Measurements from ENCODE around the gene HSP90B1. TPM values are rescaled to one million over a fixed set of nuclear protein-coding genes. Genes with fewer than 3 reads are reported as not detected.

HSP90B1 gene
- total RNA-seq, 1 experiment from 2014 or later, result 857 TPM

DNA sequence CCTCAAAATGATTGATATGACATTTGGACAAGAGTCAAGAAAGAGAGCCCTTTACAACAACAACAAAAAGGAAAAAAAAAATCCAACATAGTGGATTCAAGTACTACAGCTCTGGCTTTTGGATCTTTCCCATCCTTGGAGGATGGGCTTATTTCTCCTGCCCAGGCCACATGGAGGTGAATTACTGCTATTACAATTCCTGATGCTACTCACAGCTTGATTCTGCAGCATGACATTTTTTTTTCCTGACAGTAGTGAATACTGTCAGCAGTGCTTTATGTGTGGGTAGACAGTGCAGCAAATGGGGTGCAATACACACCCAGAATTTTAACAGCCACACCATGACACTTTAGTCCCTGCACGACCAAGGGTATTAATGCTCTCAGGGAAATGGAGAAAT lies 42.5 kb upstream of the HSP90B1 start:
- Mint-ChIP-seq H3K4me3 (ENCODE audit: unreplicated experiment) (no peak overlapping the region), H3K9me3 (ENCODE audit: unreplicated experiment) (no peaks in the 10 kb centered on the region), H3K4me1 (ENCODE audit: low read depth, unreplicated experiment) (no peaks in the 10 kb centered on the region), H3K36me3 (ENCODE audit: insufficient read depth, unreplicated experiment) (no peaks in the 10 kb centered on the region), H3K27ac (ENCODE audit: unreplicated experiment) (no peak overlapping the region), H3K27me3 (ENCODE audit: insufficient read depth, unreplicated experiment) (no peaks in the 10 kb centered on the region)
- Histone ChIP-seq H3K36me3 (ENCODE audit: control insufficient read depth, insufficient read depth, low read length) (no peaks in the 10 kb centered on the region), H3K4me3 (ENCODE audit: low read depth, low read length) (no peak overlapping the region), H3K27me3 (replicated peaks; ENCODE audit: control insufficient read depth, insufficient read depth, low read length) (no peaks in the 10 kb centered on the region), H3K9me3 (no peaks in the 10 kb centered on the region), H3K4me1 (no peaks in the 10 kb centered on the region)
- TF ChIP-seq, protein P1, sequence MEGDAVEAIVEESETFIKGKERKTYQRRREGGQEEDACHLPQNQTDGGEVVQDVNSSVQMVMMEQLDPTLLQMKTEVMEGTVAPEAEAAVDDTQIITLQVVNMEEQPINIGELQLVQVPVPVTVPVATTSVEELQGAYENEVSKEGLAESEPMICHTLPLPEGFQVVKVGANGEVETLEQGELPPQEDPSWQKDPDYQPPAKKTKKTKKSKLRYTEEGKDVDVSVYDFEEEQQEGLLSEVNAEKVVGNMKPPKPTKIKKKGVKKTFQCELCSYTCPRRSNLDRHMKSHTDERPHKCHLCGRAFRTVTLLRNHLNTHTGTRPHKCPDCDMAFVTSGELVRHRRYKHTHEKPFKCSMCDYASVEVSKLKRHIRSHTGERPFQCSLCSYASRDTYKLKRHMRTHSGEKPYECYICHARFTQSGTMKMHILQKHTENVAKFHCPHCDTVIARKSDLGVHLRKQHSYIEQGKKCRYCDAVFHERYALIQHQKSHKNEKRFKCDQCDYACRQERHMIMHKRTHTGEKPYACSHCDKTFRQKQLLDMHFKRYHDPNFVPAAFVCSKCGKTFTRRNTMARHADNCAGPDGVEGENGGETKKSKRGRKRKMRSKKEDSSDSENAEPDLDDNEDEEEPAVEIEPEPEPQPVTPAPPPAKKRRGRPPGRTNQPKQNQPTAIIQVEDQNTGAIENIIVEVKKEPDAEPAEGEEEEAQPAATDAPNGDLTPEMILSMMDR (IDR thresholded peaks at IDR 0.05; ENCODE audit: insufficient read depth in 1 of 2, low read depth in 1 of 2, low read length in 1 of 2, severe bottlenecking in 1 of 2, unreplicated experiment in 1 of 2), result no peak
- no TSS peak for BruUV-seq (replicated peaks)
- POLR2A ChIA-PET, result no interaction called here
- no peak for DNase-seq
- CTCF ChIA-PET, result interaction anchor here (0.6 kb wide), 1 partner anchor 204 kb away, joined by 5 read pairs; no protein-coding TSS in a partner anchor
- intact Hi-C loops (cut with micrococcal nuclease; ENCODE audit: unreplicated experiment), result no loop called here

DNA sequence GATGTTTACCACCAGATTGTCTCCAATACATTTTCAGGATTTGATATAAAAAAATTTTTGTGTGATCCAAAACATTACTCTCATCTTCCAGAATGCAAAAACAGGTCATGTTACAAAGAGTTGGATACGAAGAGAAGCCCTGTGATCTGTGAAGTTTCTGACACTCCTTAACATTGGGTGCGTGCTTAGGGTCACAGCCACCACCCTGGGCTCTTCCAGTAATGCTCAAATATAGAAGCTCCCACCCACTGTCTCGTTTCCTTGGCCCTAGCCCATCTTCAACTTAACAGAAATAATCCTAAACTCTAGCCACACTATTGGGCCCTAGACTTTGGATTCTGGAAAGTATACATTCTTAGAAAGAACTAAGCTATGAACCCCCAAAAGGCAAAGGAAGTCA lies 32.9 kb upstream of the HSP90B1 start:
- H3K4me1 Mint-ChIP-seq (ENCODE audit: low read depth, unreplicated experiment), result no peaks in the 10 kb centered on the region
- no peak overlapping the region for H3K27ac Mint-ChIP-seq (ENCODE audit: unreplicated experiment)
- H3K4me3 ChIP-seq (ENCODE audit: low read depth, low read length), result no peak overlapping the region
- H3K36me3 ChIP-seq (ENCODE audit: control insufficient read depth, insufficient read depth, low read length), result no peaks in the 10 kb centered on the region
- TF ChIP-seq, protein P1 (IDR thresholded peaks at IDR 0.05; ENCODE audit: insufficient read depth in 1 of 2, low read depth in 1 of 2, low read length in 1 of 2, severe bottlenecking in 1 of 2, unreplicated experiment in 1 of 2), result no peak
- peaks cover 2% of the 10 kb centered on the region; the same call in 1 of the 2 replicates for H3K27me3 ChIP-seq (replicated peaks; ENCODE audit: control insufficient read depth, insufficient read depth, low read length)
- BruUV-seq (replicated peaks), result no TSS peak
- ChIA-PET POLR2A (no interaction called here), CTCF (no interaction called here)
- no peaks in the 10 kb centered on the region for H3K4me1 ChIP-seq
- DNase-seq, result no peak
- intact Hi-C loops (cut with micrococcal nuclease; ENCODE audit: unreplicated experiment), result no loop called here
- H3K27me3 Mint-ChIP-seq (ENCODE audit: insufficient read depth, unreplicated experiment), result peaks cover 9% of the 10 kb centered on the region
- H3K9me3 ChIP-seq, result no peaks in the 10 kb centered on the region
- H3K36me3 Mint-ChIP-seq (ENCODE audit: insufficient read depth, unreplicated experiment), result no peaks in the 10 kb centered on the region
- no peak overlapping the region for H3K4me3 Mint-ChIP-seq (ENCODE audit: unreplicated experiment)
- no peaks in the 10 kb centered on the region for H3K9me3 Mint-ChIP-seq (ENCODE audit: unreplicated experiment)

DNA sequence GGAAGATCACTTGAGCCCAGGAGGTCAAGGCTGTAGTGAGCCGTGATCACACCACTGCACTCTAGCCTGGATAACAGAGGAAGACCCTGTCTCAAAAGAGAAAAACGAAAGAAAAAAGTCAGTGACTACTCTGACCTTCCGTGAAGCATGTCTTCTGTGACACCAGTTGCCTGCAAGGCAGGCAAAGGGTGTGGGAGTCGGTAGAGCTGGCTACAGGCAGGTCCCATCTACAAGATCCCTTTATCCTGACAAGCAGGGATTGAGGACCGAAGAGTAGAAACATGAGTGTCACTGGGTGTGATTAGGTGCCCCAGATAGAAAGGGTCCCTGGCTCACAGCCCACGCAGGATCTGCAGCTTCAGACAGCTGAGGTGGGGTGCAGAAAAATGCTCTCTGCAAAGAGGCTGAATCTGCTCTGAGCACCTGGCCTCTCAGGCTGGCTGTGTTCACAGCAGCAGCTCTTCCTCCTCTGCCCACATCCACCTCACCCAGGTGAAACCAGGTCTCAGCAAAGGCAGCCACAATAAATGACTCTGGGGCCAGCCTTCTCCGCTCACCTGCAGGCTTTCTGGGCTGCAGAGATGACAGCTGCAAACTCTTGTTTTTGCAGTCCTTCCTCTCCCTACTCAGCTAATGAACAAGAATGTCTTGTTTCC lies 28.6 kb upstream of the HSP90B1 start:
- no peak overlapping the region for H3K4me3 Mint-ChIP-seq (ENCODE audit: unreplicated experiment)
- no peaks in the 10 kb centered on the region for H3K36me3 Mint-ChIP-seq (ENCODE audit: insufficient read depth, unreplicated experiment)
- H3K27me3 Mint-ChIP-seq (ENCODE audit: insufficient read depth, unreplicated experiment), result peaks cover 13% of the 10 kb centered on the region
- H3K9me3 Mint-ChIP-seq (ENCODE audit: unreplicated experiment), result no peaks in the 10 kb centered on the region
- H3K27ac Mint-ChIP-seq (ENCODE audit: unreplicated experiment), result no peak overlapping the region
- TF ChIP-seq, protein P1 (IDR thresholded peaks at IDR 0.05; ENCODE audit: insufficient read depth in 1 of 2, low read depth in 1 of 2, low read length in 1 of 2, severe bottlenecking in 1 of 2, unreplicated experiment in 1 of 2), result no peak
- no TSS peak for BruUV-seq (replicated peaks)
- CTCF ChIA-PET, result interaction anchor here (0.7 kb wide), 1 partner anchor 49 kb away, joined by 3 read pairs; no protein-coding TSS in a partner anchor
- Histone ChIP-seq H3K4me3 (ENCODE audit: low read depth, low read length) (no peak overlapping the region), H3K36me3 (ENCODE audit: control insufficient read depth, insufficient read depth, low read length) (no peaks in the 10 kb centered on the region), H3K9me3 (no peaks in the 10 kb centered on the region), H3K4me1 (no peaks in the 10 kb centered on the region), H3K27me3 (replicated peaks; ENCODE audit: control insufficient read depth, insufficient read depth, low read length) (peaks cover 2% of the 10 kb centered on the region; the same call in 1 of the 2 replicates)
- H3K4me1 Mint-ChIP-seq (ENCODE audit: low read depth, unreplicated experiment), result no peaks in the 10 kb centered on the region
- DNase-seq, result no peak
- POLR2A ChIA-PET, result no interaction called here
- intact Hi-C loops (cut with micrococcal nuclease; ENCODE audit: unreplicated experiment), result no loop called here

Measured in Caco-2 (cell line).